ENCODE results near the gene GTF3C1.
"Not testable (repeated sequence)": the region's sequence is repeated elsewhere in the genome, so short reads cannot be mapped to it uniquely, and the experiment has no call there.

The GTF3C1 gene

DNA sequence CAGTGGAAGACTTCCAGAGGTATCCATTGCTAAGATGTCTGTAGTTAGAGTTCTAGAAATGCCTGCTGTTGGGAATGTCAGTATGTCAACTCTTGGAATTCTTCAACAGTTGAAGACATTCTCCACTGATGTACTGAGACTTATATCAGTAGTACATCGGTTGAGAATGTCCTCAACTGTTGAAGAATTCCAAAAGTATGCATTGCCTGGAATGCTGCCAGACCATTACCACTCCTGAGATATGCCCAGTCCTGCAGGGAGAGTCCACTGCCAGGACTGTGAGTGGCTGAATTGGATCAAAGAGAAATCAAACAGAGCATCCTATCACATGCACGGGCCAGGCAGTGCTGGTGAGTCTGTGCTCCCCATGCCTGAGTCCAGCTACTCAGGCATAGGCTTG is 105.7 kb downstream of the GTF3C1 start:
- DNase-seq (ENCODE audit: low read depth): no peak

DNA sequence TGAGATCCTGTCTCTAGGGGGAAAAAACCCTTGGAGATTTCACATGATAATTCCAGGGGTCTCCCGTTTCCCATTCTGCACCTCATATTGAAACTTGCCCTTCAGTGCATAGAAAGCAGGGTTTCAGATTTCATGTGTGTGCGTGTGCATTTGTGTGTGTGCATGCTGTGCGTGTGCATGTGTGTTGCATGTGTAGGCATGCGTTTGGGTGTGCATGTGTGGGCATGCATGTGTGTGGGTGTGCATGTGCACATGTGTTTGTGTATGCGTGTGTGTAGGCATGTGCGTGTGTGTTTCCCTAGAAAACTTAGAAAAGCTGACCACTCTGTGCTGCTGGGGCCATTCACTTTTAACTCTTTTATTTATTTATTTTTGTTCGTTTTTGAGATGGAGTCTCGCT is 107.7 kb downstream of the GTF3C1 start:
- no peak for DNase-seq (ENCODE audit: low read depth)

DNA sequence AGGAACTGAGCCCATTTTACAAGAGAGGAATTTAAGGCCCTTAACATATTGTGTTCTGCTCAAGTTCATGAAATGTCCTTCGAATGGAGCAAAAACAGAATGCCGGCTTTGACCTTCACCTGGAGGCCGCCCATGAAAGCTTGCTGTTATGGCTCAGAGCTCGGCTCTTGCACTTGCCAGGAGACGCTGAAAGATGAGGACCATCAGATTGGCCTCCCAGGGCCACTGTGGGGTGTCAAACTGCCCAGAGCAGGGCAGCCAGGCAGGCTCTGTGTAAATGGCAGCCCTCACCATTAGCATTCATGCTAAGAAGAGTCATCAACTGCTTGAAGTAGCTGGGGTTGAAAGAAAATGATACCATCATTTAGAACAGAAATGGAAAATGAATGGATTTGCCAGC is 108.4 kb downstream of the GTF3C1 start:
- no peak for DNase-seq (ENCODE audit: low read depth)

DNA sequence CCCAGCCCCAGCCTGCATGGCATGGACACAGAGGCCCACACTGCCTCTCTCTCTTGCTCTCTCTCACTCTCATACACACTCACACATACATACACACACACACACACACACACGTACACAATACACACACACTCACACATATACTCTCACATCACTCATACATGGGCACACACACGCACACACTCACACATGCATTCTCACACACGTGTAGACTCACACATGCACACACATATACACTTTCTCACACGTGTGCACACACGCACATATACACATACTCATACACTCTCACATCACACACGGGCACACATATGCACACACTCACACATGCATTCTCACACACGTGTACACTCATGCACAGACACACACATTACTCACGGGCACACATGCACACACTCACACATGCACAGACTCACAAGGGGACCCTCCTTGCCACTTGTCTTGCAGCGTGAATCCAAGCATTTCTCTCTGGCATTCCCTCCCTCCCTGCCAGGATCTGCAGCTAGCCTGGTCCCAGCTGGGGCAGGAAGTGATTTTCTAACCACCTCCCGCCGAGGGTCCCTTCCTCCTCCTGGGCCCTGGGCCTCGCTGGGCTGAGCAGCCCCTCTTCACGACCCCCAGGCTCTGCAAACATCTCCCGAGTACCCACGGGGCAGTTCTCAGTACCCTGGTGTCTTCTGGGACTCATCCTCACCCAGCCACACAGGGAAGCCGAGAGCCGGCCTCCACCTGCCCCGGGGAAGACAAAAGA is 110.3 kb downstream of the GTF3C1 start:
- DNase-seq (ENCODE audit: low read depth): no peak

DNA sequence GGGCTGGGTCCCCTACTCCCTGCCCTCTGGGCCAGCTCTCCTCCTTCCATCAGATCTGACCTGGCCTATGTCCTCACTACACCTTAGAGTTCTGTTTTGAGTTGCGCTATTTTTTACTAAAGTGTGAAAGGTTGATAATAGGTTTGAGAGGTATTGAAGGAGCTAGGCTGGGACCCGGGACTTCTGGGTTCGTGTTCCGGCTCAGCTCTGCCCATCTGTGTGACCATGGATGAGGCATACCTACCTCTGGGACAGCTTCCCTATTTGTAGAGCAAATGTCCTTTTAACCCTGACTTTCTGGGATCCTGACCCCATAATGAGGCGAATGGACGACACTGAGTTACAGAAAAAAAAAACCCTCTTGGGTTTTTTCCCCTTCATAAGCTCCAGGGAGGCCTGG is 111.8 kb downstream of the GTF3C1 start:
- no peak for DNase-seq (ENCODE audit: low read depth)

DNA sequence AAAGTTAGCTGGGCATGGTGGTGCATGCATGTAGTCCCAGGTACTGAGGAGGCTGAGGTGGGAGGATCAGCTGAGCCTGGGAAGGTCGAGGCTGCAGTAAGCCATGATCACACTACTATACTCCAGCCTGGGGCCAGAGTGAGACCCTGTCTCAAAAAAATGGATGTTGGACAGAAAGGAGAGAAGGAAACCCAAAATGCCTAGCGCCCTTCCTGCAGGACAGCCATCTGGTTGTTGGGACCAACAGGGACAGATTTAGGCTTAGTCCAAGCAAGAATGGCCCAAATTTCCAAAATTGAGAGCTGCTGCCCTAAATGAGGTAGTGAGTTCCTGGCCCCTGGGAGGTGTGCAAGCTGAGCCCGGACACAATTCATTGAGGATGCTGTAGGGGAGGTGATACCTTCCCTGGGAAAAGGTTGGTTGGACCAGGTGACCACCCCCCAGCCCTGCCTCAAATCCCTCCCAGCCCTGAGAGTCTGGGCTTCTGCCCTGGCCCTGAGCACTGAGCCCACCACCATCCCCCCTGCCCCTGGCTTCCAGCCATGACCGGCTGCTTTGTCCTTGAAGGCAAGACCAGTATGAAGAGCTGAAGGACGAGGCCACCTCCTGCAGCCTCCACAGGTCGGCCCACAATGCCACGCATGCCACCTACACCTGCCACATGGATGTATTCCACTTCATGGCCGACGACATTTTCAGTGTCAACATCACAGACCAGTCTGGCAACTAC is 112.6 kb downstream of the GTF3C1 start:
- no peak for DNase-seq (ENCODE audit: low read depth)

DNA sequence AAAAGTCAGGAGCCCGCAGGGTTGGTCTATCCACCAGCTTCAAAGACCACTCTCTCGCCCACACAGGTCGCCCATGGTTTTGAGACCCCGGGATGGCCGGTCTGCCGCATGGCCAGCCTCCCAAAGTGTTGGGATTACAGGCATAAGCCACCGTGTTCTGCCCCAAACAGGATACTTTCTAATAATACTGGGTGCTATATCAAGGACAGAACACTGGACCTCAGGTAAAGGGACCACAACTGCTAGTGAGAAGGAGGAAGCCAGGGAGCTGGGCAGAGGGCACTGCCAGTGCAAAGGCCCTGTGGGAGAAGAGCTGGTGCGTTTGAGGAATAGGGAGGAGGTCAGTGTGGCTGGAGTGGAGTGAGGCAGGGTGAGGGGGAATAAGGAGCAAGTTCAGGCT is 113.6 kb downstream of the GTF3C1 start:
- DNase-seq (ENCODE audit: low read depth): no peak

DNA sequence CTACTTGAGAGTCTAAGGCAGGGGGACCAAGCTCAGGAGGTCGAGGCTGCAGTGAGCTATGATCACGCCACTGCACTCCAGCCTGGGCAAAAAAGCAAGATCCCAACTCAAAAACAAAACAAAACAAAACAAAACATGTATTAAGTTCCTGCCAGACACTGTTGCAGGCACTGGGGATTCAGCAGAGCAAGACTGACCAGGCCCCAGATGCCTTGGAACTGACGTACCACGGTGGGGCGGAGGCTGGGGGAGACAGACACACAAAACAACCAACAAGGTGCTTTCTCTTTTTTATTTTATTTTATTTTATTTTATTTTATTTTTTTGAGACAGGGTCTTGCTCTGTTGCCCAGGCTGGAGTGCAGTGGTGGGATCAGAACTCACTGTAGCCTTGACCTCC is 114.6 kb downstream of the GTF3C1 start:
- DNase-seq (ENCODE audit: low read depth): not testable (repeated sequence)

DNA sequence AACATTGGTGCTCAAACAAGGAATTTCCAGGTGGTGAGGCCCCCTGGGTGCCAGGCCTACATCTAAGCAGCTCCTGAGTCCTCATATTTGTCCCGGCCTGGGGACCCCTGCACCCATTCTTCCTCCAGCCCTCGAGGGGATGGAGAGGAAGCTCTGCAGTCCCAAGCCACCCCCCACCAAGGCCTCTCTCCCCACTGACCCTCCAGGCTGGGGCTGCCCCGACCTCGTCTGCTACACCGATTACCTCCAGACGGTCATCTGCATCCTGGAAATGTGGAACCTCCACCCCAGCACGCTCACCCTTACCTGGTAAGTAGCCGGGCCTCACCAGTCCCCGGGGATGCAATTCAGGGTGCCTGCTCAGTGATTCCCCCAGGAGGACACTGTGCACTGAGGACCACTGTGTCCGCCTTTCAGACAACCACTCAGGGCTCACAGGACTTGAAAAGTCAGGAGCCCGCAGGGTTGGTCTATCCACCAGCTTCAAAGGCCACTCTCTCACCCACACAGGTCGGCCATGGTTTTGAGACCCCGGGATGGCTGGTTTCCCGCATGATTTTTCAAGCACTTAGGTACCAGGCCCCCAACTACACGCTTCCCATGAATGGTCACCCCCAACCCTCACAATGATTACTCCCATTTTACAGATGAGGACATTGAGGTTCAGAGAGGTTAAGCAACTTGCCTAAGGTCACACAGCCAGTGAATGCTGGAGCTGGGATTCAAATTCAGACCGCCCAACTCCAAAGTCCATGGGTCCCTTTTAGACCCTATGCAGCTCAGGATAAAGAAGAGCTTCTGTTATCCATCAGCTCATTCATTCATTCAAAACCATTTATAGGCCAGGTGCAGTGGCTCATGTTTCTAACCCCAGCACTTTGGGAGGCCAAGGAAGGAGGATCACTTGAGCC is 115.3 kb downstream of the GTF3C1 start:
- no peak for DNase-seq (ENCODE audit: low read depth)

DNA sequence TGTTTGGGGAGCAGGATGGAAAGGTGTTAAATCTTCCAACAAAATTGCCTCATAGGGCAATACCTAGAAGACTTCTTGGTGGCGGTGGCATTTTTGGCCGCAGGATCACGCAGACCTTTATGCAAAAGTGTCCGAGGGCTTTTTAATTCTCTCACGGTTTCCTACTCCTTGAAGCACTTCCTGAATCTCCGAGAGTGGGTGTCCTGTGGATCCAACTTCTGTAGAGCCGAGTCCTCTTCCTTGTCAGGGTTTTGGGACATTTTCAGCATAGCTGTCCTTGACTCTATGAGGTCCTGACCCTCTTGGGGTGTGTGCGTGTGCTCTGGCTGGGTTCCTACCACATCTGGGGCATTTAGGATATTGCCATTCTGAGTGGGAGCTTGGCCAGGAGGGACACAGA is 116.1 kb downstream of the GTF3C1 start:
- DNase-seq (ENCODE audit: low read depth): no peak

DNA sequence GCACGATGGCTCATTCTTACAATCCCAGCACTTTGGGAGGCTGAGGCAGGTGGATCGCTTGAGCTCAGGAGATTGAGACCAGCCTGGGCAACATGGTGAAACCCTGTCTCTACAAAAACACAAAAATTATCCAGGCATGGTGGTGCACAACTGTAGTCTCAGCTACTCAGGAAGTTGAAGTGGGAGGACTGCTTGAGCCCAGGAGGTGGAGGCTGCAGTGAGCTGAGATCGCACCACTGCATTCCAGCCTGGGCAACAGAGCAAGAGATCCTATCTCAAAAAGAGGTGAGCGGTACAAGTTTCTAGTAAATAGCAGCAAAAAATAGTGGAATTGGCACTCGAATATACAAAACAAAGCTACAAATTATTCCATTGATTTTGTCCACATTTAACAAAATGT is 116.5 kb downstream of the GTF3C1 start:
- DNase-seq (ENCODE audit: low read depth): not testable (repeated sequence)

DNA sequence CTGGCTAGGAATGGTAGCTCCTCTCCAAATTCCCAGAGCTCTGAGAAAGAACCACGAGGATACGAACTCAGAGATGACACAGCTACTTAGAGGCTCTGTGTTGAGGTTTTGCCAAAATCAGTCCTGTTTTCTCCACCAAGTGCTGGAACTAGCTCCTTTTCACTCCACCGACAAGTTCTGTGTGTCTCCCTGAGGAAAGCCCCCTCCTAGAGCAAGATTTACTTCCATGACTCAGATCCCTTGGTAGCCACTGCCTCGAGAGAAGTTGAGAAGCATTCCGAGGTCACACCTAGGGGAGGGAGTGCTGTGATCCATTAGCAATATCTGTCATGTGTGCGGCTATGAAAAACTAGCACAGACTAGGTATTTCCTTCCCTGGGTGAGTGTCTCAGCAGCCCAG is 117.2 kb downstream of the GTF3C1 start:
- no peak for DNase-seq (ENCODE audit: low read depth)

DNA sequence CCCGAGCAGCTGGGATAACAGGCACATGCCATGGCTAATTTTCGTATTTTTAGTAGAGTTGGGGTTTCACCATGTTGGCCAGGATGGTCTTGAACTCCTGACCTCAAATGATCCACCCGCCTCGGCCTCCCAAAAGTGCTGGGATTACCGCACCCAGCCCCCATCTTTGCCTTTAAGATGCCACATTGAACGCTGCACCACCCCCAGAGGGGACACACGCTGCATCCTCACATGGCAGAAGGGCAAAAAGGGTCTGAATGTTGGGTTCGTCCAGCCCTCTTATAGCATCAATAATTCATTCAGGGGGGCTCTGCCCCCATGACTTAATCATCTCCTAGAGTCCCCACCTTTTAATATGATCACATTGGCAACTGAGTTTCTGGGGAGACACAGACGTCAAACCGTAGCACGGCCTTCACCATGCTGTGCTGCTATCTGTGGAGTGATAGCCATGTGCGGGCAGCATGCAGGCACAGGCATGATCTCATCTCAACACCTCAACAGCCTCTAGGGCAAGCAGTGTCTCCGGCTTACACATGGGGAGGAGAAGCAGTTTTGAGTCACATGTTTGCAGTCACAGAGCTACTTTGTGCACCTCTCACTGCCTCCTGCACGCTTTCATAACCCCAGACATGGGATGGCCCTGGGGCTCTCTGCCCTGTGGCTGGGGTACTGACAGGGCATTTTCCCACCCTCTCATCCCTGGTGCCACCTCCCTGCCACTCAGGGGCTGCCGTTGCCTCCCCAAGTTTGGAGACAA is 117.8 kb downstream of the GTF3C1 start:
- no peak for DNase-seq (ENCODE audit: low read depth)

DNA sequence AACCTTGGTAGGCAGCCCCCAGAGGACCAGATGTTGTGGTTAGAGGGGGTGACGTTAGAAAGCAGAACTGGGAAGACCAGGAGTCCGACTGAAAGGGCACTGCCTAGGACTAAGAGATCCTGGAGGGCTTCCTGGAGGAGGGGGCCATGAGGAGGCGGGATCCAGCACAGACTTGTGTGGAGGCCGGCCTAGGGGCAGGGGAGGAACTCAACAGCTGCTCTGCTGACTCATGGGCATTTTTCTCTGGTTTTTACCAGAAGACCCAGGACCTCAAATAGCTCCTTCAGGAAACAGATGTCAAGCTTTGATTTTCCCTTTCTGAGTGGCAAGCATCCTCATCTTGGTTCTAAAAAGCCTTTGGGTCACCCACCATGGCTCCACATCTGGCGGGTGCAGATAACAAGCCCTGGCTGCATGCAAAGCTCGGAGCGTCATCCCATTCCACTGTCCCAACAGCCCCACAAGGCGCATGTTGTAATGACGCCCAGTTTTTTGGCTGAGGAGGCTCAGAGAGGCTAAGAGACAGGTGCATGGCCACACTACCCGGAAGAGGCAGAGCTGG is 118.7 kb downstream of the GTF3C1 start:
- no peak for DNase-seq (ENCODE audit: low read depth)

DNA sequence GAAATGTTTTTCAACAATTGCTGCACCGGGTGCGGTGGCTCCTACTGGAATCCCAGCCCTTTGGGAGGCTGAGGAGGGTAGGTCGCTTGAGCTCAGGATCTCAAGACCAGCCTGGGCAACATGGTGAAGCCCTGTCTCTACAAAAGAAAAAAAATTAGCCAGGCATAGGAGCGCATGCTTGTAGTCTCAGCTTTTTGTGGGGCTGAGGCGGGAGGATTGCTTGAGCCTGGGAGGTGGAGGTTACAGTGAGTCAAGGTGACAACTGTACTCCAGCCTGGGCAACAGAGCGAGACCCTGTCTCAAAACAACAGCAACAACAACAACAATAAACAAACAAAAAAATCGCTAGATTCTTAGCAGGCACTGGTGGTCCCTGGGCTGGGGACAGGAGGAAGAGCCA is 119.2 kb downstream of the GTF3C1 start:
- DNase-seq (ENCODE audit: low read depth): no peak

DNA sequence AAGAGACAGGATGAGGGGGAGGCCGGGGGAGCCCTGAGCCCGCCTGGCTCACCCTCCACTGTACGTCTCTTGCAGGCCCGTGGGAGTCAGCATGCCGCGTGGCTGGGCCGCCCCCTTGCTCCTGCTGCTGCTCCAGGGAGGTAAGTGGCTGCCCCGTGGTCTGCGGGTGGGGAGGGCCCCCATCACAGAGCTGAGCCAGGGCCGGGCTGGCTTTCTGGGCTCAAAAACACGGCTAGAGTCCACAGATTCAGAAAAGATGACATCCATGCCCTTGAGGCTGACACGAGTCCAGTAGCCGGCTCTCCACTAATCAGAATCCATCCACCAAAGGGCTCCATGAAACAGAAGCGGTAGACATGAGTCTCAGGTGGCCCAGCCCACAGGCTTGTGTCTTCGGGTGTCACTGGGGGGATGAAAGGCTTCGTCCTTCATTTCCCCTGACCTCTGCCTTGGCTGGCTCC is 119.7 kb downstream of the GTF3C1 start:
- no peak for DNase-seq (ENCODE audit: low read depth)

DNA sequence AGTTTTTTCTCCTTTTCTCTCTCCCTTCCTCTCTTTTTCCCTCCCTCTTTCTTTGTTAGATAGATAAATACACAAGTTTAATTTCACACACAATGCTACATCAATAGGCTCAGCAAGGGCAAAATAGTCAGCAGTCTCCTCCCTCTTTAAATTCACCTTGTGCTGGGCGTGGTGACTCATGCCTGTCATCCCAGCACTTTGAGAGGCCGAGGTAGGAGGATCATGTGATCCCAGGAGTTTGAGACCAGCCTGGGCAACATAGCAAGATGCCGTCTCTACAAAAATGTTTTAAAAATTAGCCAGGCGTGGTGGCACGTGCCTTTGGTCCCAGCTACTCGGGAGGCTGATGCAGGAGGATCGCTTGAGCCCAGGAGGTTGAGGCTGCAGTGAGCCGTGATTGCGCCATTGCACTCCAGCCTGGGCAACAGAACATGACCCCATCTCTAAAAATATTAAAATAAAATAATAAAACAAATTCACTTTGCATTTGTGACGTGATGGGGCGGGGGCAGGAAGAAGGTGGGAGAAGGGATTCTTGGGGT is 120.3 kb downstream of the GTF3C1 start:
- DNase-seq (ENCODE audit: low read depth): no peak

DNA sequence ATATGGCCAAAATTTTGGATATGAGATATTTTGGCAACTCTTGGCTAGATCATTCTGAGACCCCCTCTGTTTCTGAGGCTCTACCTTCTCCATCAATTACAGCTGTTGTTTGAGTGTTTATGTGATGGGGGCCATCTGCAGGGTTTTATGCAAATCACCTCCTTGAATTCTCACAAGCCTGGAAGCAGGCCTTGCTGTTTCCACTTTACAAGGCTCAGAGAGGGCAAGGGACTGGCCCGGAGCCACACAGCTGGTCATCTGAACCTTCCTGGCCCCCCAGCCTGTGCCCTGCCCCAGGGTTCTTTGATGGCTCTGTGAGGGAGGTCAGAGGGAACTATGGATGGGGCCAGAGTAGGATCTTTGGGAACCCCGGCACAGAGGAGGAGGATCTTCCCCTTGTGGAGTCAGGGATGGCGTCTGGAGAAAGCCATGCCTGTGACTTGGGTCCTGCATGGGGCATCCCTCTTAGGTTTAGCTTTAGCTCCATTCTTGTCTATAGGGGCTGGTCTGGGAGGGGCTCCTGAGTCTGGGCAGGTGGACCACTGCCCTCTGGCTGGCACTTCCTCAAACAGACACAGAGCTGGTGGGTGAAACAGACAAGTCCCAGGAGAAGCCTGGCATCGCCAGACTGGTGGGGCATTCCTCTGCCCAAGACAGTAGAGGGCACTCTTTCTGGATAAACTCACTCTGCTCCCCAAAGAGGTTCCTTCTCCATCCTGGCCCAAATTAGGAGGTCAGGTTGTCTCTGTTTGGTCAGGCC is 121.5 kb downstream of the GTF3C1 start:
- DNase-seq (ENCODE audit: low read depth): no peak

DNA sequence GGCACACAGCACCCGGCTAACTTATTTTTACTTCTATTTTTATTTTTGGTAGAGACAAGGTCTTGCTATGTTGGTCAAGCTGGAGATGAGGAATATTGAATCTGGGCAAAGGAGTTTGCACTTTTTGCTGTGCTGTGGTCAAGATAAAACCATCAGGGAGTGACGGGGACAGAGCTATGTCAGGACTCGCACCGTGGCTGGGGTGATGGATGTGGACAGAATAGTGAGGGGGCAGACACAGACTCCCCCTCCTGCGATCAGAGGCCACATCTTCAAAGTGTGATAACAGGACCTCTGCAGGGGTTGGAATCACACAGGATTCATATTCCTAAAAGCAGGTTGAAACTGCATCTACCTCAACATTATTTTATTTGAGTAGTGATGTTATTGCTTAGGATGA is 122.2 kb downstream of the GTF3C1 start:
- no peak for DNase-seq (ENCODE audit: low read depth)
